GM18519 (cell line): Measurements from ENCODE around the gene RARA.
A peak's percentile ranks its signal among the peaks of the same experiment; 100 is the strongest.

Experiments
- ATAC-seq: cut with Tn5 transposase; IDR thresholded peaks from one replicate; pipeline ENCODE4 v1.9.1; 2021; ENCODE audit warnings: mild to moderate bottlenecking, moderate library complexity; ENCODE audit not compliant: unreplicated experiment, low FRiP score

Gene RARA

GRCh38 chr17:40309031-40309948 is at the start of gene RARA:
Gene RARA (plus strand): TSS chr17:40309180. CDS start chr17:40331219, 22,039 bp downstream.
- ATAC-seq: no peak

DNA sequence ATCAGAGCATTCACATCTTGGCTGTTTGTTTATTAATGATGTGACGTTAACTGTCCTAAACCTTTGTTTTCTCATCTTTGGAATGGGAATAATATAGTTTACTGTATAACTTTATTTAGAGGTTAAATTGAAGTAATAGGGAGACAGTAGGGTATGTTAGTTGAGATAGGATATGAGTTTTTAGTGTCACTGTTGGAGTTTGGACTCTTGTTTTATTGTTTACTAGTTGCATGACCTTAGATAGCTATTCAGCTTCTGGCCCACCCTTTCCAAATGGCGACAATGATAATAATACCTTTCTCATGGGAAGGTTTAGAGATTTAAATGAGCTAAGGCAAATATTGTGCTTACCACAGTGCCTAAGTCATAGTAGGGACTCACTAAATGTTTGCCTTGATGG is 49.5 kb upstream of the RARA start:
- ATAC-seq: no peak

DNA sequence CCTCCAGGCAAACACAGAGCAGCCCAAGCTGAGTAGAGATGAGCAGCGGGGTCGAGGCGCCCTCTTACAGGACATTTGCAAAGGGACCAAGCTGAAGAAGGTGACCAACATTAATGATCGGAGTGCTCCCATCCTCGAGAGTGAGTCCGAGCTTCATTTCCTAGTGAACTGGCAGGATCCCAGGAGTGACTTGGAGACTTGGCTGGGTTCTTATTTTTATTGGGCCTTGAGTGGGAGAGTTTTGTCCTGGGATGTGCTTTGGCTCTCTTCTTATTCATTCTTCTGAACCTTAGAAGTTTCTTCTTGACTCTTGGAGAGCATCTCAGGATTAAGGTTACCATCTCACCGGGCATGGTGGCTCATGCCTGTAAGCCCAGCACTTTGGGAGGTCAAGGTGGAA is 48.5 kb upstream of the RARA start:
- ATAC-seq: no peak

DNA sequence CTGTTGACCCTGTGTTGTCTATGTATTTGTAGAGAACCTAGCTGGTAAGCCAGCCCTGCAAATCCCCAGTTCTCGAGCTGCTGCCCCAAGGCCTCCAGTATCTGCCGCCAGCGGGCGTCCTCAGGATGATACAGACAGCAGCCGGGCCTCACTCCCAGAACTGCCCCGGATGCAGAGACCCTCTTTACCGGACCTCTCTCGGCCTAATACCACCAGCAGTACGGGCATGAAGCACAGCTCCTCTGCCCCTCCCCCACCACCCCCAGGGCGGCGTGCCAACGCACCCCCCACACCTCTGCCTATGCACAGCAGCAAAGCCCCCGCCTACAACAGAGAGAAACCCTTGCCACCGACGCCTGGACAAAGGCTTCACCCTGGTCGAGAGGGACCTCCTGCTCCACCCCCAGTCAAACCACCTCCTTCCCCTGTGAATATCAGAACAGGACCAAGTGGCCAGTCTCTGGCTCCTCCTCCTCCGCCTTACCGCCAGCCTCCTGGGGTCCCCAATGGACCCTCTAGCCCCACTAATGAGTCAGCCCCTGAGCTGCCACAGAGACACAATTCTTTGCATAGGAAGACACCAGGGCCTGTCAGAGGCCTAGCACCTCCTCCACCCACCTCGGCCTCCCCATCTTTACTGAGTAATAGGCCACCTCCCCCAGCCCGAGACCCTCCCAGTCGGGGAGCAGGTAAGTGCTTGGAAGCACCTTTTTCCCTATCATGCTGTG is 44.4 kb upstream of the RARA start:
- no peak for ATAC-seq

- no peak for ATAC-seq
Measured at GRCh38 chr17:40265337-40265736, 43.6 kb upstream of the RARA start.

DNA sequence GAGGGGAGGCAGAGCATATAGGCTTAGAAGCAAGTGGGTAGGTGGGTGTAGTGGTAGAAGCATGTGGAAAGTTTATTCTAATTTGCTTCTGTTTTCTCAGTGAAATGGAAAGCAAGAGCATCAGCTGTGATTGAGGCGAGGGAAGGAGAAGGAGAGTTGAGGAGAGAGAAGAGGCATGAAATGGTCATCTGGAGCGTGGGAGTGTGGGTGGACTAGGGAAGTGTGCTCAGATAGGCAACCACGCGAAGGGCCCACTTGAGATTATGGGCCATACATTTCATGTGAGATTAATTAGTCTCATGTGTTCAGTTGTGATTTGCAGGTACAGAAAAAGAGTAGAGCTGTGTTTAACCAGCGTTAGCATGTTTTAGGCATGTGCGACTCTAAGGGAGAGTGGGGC is 42.1 kb upstream of the RARA start:
- no peak for ATAC-seq

GRCh38 chr17:40268141-40268712 is 40.8 kb upstream of the RARA start:
- ATAC-seq: no peak

DNA sequence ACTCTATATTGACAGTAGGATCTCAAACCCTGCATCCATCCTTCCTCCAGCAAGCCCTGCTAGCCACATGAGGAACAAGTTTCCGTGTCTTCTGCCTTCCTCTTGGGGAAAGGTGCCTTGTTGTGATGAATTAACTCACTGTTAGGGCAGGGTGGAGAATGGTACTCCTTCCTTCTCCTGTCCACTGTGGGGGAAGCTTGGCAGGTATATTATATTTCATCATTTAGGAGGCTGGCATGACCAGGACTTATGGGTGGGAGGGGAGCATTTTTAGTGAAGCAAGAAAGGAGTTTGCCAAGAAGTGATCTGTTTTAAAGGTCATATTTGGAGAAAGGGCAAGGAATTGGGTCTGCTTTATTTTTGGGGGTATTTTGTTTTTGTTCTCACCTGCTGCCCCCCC is 30.6 kb upstream of the RARA start:
- no peak for ATAC-seq

- no peak for ATAC-seq
Measured at GRCh38 chr17:40279402-40279801, 29.6 kb upstream of the RARA start.

GRCh38 chr17:40281663-40282062 is 27.3 kb upstream of the RARA start:
- ATAC-seq: no peak

- ATAC-seq: no peak
Measured at GRCh38 chr17:40283662-40284061, 25.3 kb upstream of the RARA start.

DNA sequence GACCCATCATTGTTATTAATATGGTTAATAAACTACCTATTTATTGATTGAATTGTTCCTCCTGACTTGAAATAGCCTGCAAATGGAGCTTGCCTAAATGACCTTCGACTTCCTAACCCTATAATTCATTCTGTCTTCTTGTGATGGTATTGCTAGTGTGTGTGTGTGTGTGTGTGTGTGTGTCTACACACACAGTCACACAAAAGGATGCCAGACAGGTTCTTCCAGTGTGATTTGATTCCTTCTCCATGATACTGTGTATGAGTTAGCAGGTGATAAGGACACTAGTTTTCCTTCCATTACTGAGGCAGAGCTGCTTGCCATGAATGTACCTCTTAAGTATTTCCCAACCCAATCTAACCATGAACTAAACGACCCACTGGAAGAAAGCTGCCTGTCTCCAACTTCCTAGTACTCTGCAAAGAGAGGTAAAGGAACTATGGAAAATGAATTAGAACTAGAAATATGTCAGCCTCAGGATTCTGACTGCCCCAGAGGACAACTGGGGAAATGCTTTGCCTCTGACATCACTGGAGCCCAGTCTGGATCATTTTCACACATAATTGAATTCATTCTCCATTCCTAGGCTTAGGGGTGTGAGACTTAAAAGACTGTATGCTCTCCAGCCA is 24.8 kb upstream of the RARA start:
- no peak for ATAC-seq

DNA sequence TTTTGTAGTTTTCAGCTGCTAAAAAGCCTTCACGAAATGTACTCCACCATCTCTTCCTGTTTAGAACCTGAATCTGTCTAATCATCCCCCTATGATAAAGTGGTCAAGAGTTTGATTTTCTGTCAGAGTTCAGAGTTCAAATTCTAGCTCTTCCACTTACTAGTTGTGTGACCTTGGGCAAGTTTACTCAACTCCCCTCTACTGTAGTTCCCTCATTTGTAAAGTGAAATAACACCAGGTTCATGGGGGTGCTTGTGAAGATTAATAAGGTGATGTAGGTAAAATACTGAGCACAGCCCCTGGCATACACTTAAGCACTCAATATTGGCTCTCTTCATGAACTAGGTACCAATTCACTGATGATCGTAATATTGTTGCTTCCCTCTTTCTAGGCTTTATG is 22.5 kb upstream of the RARA start:
- ATAC-seq: no peak

DNA sequence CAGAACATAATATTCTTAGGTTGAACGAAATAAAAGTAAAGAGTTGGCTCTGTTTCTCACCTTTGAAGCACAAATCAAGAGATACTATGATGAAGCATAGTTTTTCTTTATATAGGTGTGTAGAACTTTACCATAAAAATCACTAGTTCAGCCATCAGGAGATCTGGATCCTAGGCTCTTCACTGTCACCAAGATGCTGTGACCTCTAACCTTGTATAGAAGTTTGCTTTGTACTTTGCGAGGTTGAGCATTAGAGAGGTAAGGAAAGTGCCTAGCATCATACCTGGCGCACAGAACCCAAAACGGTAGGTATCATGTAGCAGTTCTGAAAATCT is 21.9 kb upstream of the RARA start:
- no peak for ATAC-seq

DNA sequence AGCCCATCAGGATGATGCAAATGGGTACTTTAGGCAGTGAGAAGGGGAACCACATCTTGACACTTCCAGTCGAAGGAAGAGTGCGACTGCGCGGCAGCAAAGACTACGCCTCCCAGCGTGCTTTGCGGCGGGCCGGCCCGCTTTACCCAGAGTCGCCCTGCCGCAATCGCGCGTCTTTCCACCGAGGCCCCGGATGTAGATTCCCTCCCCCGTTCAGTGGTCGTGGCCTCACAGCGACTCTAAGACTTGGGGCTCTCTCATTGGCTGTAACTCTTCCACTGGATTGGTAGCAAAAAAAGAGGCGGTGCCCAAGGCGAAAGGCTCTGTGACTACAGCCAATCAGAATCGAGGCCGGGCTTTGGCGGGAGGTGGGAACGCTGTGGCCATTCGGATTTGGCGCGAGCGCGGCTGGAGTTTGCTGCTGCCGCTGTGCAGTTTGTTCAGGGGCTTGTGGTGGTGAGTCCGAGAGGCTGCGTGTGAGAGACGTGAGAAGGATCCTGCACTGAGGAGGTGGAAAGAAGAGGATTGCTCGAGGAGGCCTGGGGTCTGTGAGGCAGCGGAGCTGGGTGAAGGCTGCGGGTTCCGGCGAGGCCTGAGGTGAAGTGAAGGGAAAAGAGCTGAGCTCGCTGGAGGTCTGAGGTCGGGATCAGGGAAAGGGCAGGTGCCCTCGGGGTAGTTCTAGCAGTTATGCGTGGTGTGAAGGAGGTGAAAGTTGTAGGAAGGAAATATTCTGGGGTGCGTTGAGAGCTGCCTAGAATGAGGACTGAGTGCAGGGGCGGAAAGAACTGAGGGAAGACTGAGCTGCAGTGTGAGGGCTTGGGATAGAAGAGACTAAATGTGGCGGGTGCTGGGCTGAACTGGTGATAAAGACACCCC is 21.2 kb upstream of the RARA start, which contains the start of gene CDC6:
Gene CDC6, plus strand, starts transcription at position 386 of the 876 bp plus-strand sequence. CDS start 1,542 bp downstream, outside the sequence.
- ATAC-seq: peak; percentile 74

GRCh38 chr17:40290629-40291280 is 18.2 kb upstream of the RARA start:
- ATAC-seq: no peak

GRCh38 chr17:40291281-40291664 is 17.7 kb upstream of the RARA start:
- no peak for ATAC-seq

DNA sequence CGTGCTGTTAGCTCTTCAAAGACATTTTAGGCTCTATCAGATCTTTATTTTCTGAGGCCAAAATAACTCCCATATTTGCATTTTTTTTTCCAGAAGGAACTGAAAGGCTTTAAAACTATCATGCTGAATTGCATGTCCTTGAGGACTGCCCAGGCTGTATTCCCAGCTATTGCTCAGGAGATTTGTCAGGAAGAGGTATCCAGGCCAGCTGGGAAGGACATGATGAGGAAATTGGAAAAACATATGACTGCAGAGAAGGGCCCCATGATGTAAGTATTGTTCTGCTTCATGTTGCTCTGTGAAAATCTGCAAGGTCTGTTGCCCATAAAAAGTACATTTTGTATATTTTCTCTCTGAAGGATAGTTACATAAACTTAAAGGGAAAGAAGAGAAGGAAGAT is 15.6 kb upstream of the RARA start:
- no peak for ATAC-seq
